Measurements from ENCODE around the gene BCHE. TPM values are rescaled to one million over a fixed set of nuclear protein-coding genes. Genes with fewer than 3 reads are reported as not detected.
A peak's percentile ranks its signal among the peaks of the same experiment; 100 is the strongest.
"Not testable (repeated sequence)": the region's sequence is repeated elsewhere in the genome, so short reads cannot be mapped to it uniquely, and the experiment has no call there.

The BCHE gene
- total and polyA plus RNA-seq, 2 experiments from 2014 or later, result 11.1 to 16.2 TPM

DNA sequence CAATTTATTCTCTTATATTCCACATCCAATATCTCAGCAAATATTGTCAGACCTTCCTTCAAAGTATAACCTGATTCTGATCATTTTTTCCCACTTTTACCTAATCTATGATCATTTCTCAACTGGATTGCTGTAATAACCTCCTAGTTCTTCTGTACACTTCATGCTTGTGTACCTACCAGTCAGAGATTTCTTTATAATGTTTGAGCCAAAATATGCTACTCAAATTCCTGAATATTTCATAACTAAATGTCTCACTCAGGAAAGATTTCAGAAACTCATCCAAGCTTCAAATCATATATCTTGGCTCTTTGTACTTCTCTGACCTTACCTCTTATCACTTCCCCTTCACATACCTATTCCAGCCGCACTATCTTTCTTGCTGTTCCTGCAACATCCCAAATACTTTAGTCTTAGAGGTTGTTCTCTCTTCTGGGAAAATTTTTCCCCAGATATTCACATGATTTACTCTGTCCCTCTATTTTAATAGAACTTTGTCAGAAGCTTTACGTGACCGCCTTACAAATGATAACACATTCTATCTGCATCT is 20.0 kb downstream of the BCHE start:
- Histone ChIP-seq H3K27me3 (no peaks in the 10 kb centered on the region), H3K9me3 (ENCODE audit: low read depth) (no peaks in the 10 kb centered on the region), H3K4me3 (no peak overlapping the region), H3K4me1 (ENCODE audit: low read depth) (peaks cover 14% of the 10 kb centered on the region), H3K36me3 (no peaks in the 10 kb centered on the region), H3K27ac (no peak overlapping the region)
- no peak for DNase-seq (ENCODE audit: low read depth in 1 of 2, low spot score in 1 of 2)
- TF ChIP-seq, protein P1, sequence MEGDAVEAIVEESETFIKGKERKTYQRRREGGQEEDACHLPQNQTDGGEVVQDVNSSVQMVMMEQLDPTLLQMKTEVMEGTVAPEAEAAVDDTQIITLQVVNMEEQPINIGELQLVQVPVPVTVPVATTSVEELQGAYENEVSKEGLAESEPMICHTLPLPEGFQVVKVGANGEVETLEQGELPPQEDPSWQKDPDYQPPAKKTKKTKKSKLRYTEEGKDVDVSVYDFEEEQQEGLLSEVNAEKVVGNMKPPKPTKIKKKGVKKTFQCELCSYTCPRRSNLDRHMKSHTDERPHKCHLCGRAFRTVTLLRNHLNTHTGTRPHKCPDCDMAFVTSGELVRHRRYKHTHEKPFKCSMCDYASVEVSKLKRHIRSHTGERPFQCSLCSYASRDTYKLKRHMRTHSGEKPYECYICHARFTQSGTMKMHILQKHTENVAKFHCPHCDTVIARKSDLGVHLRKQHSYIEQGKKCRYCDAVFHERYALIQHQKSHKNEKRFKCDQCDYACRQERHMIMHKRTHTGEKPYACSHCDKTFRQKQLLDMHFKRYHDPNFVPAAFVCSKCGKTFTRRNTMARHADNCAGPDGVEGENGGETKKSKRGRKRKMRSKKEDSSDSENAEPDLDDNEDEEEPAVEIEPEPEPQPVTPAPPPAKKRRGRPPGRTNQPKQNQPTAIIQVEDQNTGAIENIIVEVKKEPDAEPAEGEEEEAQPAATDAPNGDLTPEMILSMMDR (IDR thresholded peaks at IDR 0.05; ENCODE audit: low read depth, low read length), result no peak

DNA sequence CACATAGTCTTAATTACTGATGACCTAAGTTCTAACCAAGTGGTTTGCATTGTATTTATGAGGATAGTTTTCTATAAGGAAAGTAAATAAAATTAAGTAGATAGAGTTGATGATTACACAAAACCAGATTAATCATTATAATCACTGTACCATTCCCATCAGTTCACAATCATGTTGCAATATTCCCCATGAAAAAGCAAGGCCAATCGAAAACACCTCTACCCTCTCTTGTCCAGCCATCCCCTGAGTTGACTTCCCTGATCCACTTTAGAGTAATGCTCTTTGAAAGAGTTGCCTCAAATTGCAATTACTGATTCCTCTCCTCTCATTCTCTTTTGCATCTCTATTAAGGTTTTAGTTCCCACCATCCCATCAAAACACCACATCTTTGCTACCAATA is 21.0 kb downstream of the BCHE start:
- Histone ChIP-seq H3K4me1 (ENCODE audit: low read depth) (peaks cover 12% of the 10 kb centered on the region), H3K27me3 (no peaks in the 10 kb centered on the region), H3K4me3 (no peak overlapping the region), H3K36me3 (no peaks in the 10 kb centered on the region), H3K27ac (no peak overlapping the region), H3K9me3 (ENCODE audit: low read depth) (no peaks in the 10 kb centered on the region)
- TF ChIP-seq, protein P1 (IDR thresholded peaks at IDR 0.05; ENCODE audit: low read depth, low read length), result no peak
- DNase-seq (ENCODE audit: low read depth in 1 of 2, low spot score in 1 of 2), result no peak

DNA sequence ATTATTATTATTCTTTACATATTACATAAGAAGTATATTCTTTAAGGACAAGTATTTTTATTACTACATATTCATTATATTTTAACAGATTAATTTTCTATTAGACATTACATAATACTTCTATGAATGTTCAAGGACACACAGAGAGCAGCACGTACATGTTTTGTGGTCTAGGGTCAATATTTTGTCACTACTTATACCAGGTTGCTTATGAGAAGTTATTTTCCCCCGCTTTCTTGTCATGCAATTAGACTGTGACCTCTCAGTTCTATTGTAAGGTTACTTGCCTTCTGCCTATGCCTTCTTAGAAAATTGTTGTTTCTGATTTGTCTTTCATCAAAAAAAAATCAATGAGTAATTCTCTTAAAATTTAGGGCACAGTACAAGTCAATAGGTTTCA is 21.5 kb downstream of the BCHE start:
- no peak for DNase-seq (ENCODE audit: low read depth in 1 of 2, low spot score in 1 of 2)
- no peaks in the 10 kb centered on the region for H3K36me3 ChIP-seq
- H3K4me1 ChIP-seq (ENCODE audit: low read depth), result peaks cover 7% of the 10 kb centered on the region
- TF ChIP-seq, protein P1 (IDR thresholded peaks at IDR 0.05; ENCODE audit: low read depth, low read length), result no peak
- H3K27me3 ChIP-seq, result no peaks in the 10 kb centered on the region
- no peaks in the 10 kb centered on the region for H3K9me3 ChIP-seq (ENCODE audit: low read depth)
- H3K27ac ChIP-seq, result no peak overlapping the region
- H3K4me3 ChIP-seq, result no peak overlapping the region

DNA sequence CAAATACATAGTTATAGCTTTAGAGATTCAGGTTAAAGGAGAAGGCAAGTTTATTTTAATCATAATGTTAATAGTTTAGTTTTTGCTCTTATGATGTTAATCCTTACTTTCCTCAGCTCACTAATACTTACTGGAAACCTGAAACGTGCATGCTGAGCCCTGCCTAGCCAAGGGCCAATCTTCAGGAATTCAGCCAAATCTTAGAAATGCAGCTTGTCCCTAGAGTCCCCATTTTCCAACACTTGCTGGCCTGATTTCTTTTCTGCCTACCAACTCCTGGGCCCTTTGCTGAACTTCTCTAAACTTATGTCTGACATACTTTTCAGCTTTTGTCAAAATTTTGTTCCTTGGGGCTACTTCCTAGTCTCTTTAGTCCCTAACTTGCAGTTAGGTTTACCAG is 22.8 kb downstream of the BCHE start:
- Histone ChIP-seq H3K4me3 (no peak overlapping the region), H3K9me3 (ENCODE audit: low read depth) (no peaks in the 10 kb centered on the region), H3K27me3 (no peaks in the 10 kb centered on the region), H3K36me3 (no peaks in the 10 kb centered on the region), H3K4me1 (ENCODE audit: low read depth) (peaks cover 5% of the 10 kb centered on the region), H3K27ac (no peak overlapping the region)
- TF ChIP-seq, protein P1 (IDR thresholded peaks at IDR 0.05; ENCODE audit: low read depth, low read length), result no peak
- DNase-seq (ENCODE audit: low read depth in 1 of 2, low spot score in 1 of 2), result peak in 1 of 2 donors; percentile 1

DNA sequence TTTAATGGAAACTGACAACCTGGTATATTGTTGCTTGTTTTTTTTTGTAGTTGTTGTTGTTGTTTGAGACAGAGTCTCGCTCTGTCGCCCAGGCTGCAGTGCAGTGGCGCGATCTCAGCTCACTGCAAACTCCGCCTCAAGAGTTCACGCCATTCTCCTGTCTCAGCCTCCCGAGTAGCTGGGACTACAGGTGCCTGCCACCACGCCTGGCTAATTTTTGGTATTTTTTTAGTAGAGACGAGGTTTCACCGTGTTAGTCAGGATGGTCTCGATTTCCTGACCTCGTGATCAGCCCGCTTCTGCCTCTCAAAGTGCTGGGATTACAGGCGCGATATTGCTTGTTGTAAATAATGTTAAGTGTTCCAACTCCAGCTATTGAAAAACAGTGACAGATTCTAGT is 29.3 kb downstream of the BCHE start:
- not testable (repeated sequence) for DNase-seq (ENCODE audit: low read depth in 1 of 2, low spot score in 1 of 2); H3K27ac ChIP-seq

DNA sequence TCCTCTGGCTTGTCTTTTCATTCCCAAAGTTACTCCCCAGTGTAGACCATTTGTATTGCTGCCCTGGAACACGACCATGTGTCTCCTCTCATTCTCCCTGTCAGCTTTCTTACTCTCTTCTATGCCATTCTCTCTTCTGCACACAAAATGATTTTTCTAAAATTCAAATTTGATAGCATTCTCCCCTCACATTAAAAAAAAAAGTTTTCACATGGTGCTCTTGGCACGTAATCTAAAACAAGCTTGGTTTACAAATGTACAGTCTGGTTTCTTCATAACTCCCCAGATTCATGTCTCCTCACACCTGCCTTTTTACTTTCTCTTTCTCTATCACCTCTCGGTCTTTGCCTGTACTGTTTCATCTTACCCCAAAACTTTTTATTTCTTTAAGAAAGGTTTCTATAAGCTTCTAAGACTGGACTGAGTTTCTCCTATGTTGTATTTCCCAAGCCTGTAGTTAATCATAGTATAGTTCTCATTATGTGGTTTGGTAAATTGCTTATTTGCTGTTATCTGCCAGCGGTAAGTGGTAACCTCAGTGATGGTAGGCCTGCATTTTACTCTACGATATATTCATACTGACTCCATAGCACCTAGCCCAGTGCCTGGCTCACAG is 31.2 kb downstream of the BCHE start:
- no peak for DNase-seq (ENCODE audit: low read depth in 1 of 2, low spot score in 1 of 2)
- TF ChIP-seq, protein P1 (IDR thresholded peaks at IDR 0.05; ENCODE audit: low read depth, low read length), result no peak

More for the DNA sequence above, 29.3 kb downstream of the BCHE start:
- H3K36me3 ChIP-seq; H3K4me1 ChIP-seq (ENCODE audit: low read depth); H3K9me3 ChIP-seq (ENCODE audit: low read depth); H3K4me3 ChIP-seq; H3K27me3 ChIP-seq: not testable (repeated sequence)

More for the DNA sequence above, 31.2 kb downstream of the BCHE start:
- H3K27ac ChIP-seq, result no peak overlapping the region
- no peak overlapping the region for H3K4me3 ChIP-seq
- H3K4me1 ChIP-seq (ENCODE audit: low read depth), result peaks cover 13% of the 10 kb centered on the region
- no peaks in the 10 kb centered on the region for H3K27me3 ChIP-seq
- no peaks in the 10 kb centered on the region for H3K36me3 ChIP-seq
- H3K9me3 ChIP-seq (ENCODE audit: low read depth), result no peaks in the 10 kb centered on the region
